ENCODE data around the gene GCLC.

Gene GCLC

GRCh38 chr6:53447865-53448264 lies 97.0 kb downstream of the GCLC start:
- DNase-seq (ENCODE audit: low read depth) = no peak

All from stimulated activated CD4-positive, alpha-beta T cell treated with anti-CD3 and anti-CD28 coated beads, Interleukin-2, amount 100 ng/mL, for 4 hours (primary cell).